Hematopoietic multipotent progenitor cell treated with erythropoietin and hydrocortisone succinate and interleukin-3 and kit ligand, for 15 days (in vitro differentiated cells): ENCODE measurements around the gene ALG8.
"Not testable (repeated sequence)": the region's sequence is repeated elsewhere in the genome, so short reads cannot be mapped to it uniquely, and the experiment has no call there.

ENCODE experiments used
- DNase-seq: peaks from one replicate; pipeline ENCODE4 v3.0.0-alpha.2; 2015; ENCODE audit warnings: low spot score

ALG8 gene

DNA sequence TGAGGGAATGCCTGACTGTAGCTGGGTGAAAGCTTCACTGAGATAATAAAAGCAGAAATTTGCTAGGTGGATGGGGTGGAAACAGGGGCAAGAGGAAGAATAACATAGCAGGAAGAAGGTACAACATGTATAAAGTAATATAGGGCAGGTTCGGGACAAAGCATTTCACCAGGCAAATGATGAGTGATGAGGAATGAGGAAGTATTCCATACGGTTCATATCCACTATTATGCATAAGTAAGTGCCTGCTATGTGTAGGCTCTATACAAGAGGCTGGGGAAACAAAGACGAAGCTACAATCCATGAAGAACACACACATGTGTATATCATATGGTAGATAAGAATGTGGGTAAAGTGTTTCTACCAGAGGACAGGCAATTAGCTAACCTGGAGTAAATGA is 67.7 kb downstream of the ALG8 start:
- DNase-seq, result no peak

DNA sequence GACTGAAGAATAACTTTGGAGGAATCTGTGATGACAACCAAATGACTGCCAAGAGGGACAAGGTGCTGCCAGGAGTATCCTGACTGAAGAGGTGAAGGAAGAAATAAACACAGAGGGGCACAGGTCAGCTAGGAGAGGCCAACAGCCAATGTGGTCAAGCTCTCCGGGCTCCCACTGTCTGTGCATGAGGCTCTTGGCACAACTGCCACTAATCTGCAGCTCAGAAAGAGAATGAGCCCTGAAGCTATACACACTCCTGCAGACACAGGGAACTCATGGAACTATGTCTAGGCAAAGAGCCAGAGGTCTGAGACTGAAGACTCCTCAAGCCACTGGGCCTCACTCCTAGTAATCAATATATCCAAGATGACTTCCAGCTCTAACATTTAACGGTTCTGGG is 68.8 kb downstream of the ALG8 start:
- DNase-seq, result no peak

DNA sequence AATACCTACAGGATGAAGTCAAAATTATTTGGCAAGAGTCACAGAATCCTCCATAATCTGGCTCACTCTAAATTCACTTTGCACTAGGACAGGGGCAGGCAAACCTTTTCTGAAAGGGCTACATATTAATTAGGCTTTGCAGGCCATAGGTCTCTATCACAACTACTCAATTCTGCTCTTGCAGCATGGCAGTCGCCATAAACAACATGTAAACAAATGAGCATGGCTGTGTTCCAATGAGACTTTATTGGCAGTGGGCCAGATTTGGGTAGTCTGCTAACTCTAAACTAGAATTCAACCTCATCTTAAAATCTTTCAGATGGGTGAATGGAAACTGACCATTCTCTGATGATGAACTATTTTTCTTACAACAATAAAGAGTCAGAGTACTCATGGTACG is 70.0 kb downstream of the ALG8 start:
- DNase-seq, result peak; percentile 59

- DNase-seq, result no peak
Observed at GRCh38 chr11:78067704-78068103, 71.7 kb downstream of the ALG8 start.

DNA sequence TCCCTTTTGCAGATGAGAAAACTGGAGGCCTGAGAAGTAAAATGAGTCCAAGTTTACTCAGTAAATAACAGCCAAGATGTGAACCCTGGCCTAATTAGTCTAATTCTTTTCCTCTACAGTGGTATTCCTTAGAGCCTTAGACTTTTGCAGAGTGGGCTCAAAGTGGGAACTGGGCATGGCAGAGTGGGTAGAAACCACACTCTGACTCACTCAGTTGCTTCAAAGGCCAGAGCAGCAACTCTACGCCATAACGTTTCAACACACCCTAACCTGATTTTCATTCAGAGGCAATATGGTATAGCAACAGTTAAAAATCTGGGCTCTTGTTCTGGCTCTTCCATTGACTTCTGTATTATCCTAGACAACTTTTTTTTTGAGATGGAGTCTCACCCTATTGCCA is 73.0 kb downstream of the ALG8 start:
- DNase-seq, result no peak

GRCh38 chr11:78065203-78065602 is 74.2 kb downstream of the ALG8 start:
- DNase-seq, result no peak

- no peak for DNase-seq
Observed at GRCh38 chr11:78063440-78064181, 75.8 kb downstream of the ALG8 start, which contains the start of gene THRSP. Gene THRSP (plus strand): TSS chr11:78063861. CDS start chr11:78063882, 21 bp downstream.

- DNase-seq, result no peak
Observed at GRCh38 chr11:78062671-78063070, 76.8 kb downstream of the ALG8 start.

GRCh38 chr11:78061921-78062311 is 77.5 kb downstream of the ALG8 start:
- no peak for DNase-seq

DNA sequence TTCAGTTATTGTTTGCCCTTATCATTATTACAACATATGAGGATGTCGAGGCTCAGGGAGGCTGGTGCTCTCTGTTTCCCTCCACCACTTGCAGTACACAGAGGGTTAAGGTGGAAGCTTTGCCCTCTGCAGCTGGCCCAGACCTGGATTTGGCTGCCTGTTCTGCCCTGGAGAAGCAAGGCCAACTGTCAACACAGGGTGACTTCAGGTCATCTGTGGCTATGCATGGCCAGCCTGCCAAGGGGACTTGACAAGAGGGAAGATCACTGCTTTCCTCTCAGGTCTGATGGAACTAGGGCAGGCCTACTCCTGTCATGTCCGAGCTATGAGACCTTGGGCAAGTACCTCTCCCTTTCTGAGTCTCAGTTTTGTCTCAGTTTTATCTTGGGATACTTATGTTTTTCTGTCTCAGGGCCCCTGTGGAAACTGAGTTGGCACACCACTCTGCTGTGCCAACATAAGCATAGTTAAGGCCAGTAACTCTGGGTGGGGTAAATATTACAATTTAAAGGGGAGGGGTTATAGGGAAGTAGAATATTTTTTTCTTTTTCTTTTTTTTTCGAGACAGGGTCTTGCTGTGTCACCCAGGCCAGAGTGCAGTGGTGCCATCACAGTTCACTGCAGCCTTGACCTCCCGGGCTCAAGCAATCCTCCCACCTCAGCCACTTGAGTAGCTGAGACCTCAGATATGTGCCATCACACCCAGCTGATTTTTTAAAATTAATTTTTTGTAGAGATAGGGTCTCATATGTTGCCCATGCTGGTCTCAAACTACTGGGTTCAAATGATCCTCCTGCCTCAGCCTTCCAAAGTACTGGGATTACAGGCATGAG is 78.1 kb downstream of the ALG8 start:
- DNase-seq, result no peak

DNA sequence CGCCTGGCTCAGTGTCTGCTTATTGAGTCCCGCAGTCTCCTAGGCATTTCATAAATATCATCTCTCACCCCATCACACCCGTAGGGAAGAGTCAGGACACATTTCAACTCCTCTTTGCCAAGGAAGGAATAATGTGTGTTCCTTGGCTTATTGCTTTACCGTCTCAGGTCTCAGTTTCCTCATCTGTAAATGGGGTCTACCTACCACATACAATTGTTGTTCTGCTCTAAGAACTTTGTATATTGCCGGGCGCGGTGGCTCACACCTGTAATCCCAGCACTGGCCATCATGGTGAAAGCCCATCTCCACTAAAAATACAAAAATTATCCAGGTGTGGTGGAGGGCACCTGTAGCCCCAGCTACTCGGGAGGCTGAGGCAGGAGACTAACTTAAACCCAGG is 78.9 kb downstream of the ALG8 start:
- no peak for DNase-seq

- DNase-seq, result not testable (repeated sequence)
Observed at GRCh38 chr11:78059749-78060328, 79.6 kb downstream of the ALG8 start.

- DNase-seq, result no peak
Observed at GRCh38 chr11:78057462-78058055, 81.9 kb downstream of the ALG8 start.

DNA sequence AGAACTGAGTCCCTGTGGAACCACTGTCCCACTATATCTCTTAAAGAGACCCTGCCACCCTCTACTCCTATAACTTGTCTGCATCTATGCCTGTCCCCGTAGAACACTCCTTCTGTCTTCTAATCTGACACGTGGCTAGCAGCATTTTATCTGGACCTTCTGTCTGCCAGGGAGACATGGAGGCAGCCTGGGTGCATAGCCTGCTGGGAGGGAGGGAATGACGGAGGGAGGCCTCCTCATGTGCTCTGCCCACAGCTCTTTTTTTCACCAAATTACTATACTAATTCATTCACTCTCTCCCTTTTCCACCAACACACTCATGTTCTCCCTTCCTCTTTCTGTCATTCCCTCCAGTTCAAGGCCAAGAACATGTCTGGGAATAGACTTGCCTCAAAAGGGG is 83.3 kb downstream of the ALG8 start:
- no peak for DNase-seq

GRCh38 chr11:78054971-78055370 is 84.5 kb downstream of the ALG8 start:
- no peak for DNase-seq

DNA sequence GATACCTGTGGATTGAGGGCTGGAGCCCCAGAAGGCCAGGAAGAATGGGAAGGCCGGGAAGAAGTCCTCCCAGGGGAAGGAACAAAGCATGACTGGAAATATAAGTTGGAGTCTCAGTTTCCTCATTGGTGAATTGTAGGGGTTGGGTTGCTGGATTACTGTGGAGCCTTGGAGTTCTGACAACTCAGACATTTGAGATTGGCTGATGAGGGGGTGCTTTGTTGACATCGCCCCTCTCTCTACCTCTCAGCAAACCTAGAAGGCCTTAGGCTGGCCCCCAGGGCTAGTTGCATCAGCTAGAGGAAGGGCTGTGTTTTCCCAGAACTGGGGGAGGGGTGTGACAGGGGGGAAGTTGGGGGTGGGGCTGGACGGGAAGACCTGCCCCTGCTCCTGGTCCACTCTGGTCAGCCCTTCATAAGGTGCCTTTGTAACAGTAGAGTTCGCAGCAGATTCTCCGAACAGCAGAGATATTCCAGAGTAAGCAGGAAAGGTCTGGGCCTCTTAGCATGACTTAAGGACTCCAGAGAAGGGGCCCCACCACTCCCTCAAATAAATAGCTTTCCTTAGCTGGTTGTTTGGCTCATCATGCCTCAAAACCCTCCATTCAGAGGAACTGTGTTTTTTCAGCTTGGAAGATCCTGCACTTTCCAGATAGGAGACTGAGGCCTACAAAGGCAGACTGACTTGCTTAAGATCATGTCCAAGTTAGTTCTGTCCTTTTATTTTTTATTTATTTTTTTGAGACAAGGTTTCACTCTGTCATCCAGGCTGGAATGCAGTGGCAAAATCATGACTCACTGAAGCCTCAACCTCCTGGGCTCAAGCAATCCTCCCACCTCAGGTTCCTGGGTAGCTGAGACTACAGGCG is 88.2 kb downstream of the ALG8 start:
- no peak for DNase-seq
